HCT116 (cell line): Measurements from ENCODE around the gene TRPV4. TPM values are rescaled to one million over a fixed set of nuclear protein-coding genes. Genes with fewer than 3 reads are reported as not detected.
A peak's percentile ranks its signal among the peaks of the same experiment; 100 is the strongest.

Experiments used
- ATAC-seq: fragments of 200-7000 bp; cut with Tn5 transposase; 2 replicates; pipeline ENCODE4 v1.9.1; 2020; ENCODE audit warnings: mild to moderate bottlenecking, moderate library complexity
- BruUV-seq: library from RNA; stranded (reverse); fragments of 400-500 nt; replicated peaks from 2 replicates; lab custom pipeline; 2021; lab: Mats Ljungman, UMichigan
- CTCF ChIA-PET: fragments of 300-600 bp; sonication (Branson Sonifier 250); formaldehyde crosslinking; loops from one replicate; lab custom pipeline; 2021; ENCODE audit warnings: antibody characterized with exemption; lab: Charles Lee
- POLR2A ChIA-PET: fragments of 300-600, 350-600 bp; sonication (Branson Sonifier 250); formaldehyde crosslinking; loops from one replicate; lab custom pipeline; 2021; ENCODE audit warnings: antibody characterized with exemption; lab: Charles Lee
- RAD21 ChIA-PET, 2 experiments: fragments of 300-600 bp; sonication (Branson Sonifier 250); formaldehyde crosslinking; loops; one replicate each; lab custom pipeline; 2023; ENCODE audit warnings: low total read pairs in 2 of 2; ENCODE audit not compliant: uncharacterized antibody in 2 of 2, unreplicated experiment in 2 of 2, low non-redundant PET in 1 of 2; lab: Charles Lee
- DNase-seq: peaks from one replicate; pipeline ENCODE4 v3.0.0-alpha.2; 2010; ENCODE audit warnings: low read depth, low spot score
- H2AFZ ChIP-seq: fragments of 200-600 bp; shearing (Covaris generic), sonication (generic); 2 replicates; pipeline ENCODE4 v1.6.1; 2017; ENCODE audit warnings: low read depth, mixed run types, mixed read lengths, antibody characterized with exemption, low read length; ENCODE audit not compliant: poor library complexity, severe bottlenecking
- H3K27ac ChIP-seq: 2 replicates; pipeline ENCODE4 v1.5.1; 2012; ENCODE audit warnings: low read depth, low read length
- H3K27me3 ChIP-seq: fragments of 200-600 bp; sonication (generic); 2 replicates; pipeline ENCODE4 v1.6.1; 2016; ENCODE audit warnings: mixed run types, low read length, mixed read lengths; ENCODE audit not compliant: insufficient read depth
- H3K36me3 ChIP-seq, 2 experiments: fragments of 200-500 bp in 1 of 2; fragments of 200-600 bp in 1 of 2; sonication (Bioruptor generic) in 1 of 2; sonication (generic) in 1 of 2; 2 replicates each; pipeline versions ENCODE4 v1.5.1 to v1.6.1; 2014 to 2016; ENCODE audit warnings: low read length in 2 of 2, inconsistent platforms in 1 of 2, mixed read lengths in 1 of 2, mixed run types in 1 of 2; ENCODE audit not compliant: insufficient read depth in 2 of 2, control insufficient read depth in 1 of 2
- H3K4me1 ChIP-seq, 2 experiments: fragments of 200-600 bp in 1 of 2; sonication (generic) in 1 of 2; 2 replicates each; pipeline versions ENCODE4 v1.5.1 to v1.6.1; 2012 to 2017; ENCODE audit warnings: low read length in 2 of 2, inconsistent platforms in 1 of 2, mild to moderate bottlenecking in 1 of 2, mixed read lengths in 1 of 2, mixed run types in 1 of 2, moderate library complexity in 1 of 2; ENCODE audit not compliant: insufficient read depth in 2 of 2, control insufficient read depth in 1 of 2
- H3K4me2 ChIP-seq: fragments of 200-600 bp; sonication (generic); 2 replicates; pipeline ENCODE4 v1.6.1; 2017; ENCODE audit warnings: mixed run types, low read length, mixed read lengths
- H3K4me3 ChIP-seq, 2 experiments: fragments of 200-600 bp in 1 of 2; sonication (generic) in 1 of 2; replicated peaks in 1 of 2; 2 replicates each; pipeline ENCODE4 v1.5.1; 2011 to 2016; ENCODE audit warnings: low read length in 2 of 2, control low read depth in 1 of 2, low read depth in 1 of 2, mild to moderate bottlenecking in 1 of 2, mixed read lengths in 1 of 2, mixed run types in 1 of 2
- H3K79me2 ChIP-seq: fragments of 200-600 bp; sonication (generic); 2 replicates; pipeline ENCODE4 v1.6.1; 2017; ENCODE audit warnings: mild to moderate bottlenecking, mixed run types, low read length, moderate library complexity, mixed read lengths; ENCODE audit not compliant: insufficient read depth
- H3K9ac ChIP-seq: fragments of 200-600 bp; sonication (generic); 2 replicates; pipeline ENCODE4 v1.6.1; 2016; ENCODE audit warnings: low read length, mixed read lengths
- H3K9me2 ChIP-seq: fragments of 200-600 bp; sonication (generic), shearing (Covaris generic); 2 replicates; pipeline ENCODE4 v1.6.1; 2017; ENCODE audit warnings: mixed run types, mild to moderate bottlenecking, moderate library complexity; ENCODE audit not compliant: insufficient read depth
- H3K9me3 ChIP-seq, 2 experiments: fragments of 200-500 bp in 1 of 2; fragments of 200-600 bp in 1 of 2; sonication (Bioruptor generic) in 1 of 2; sonication (generic) in 1 of 2; 2 replicates each; pipeline ENCODE4 v1.6.1; 2014 to 2017; ENCODE audit warnings: low read length in 2 of 2, mixed read lengths in 2 of 2, inconsistent platforms in 1 of 2, low read depth in 1 of 2, mild to moderate bottlenecking in 1 of 2, mixed run types in 1 of 2, moderate library complexity in 1 of 2; ENCODE audit not compliant: control insufficient read depth in 1 of 2, insufficient read depth in 1 of 2
- H4K20me1 ChIP-seq: fragments of 200-600 bp; sonication (generic), shearing (Covaris generic); 2 replicates; pipeline ENCODE4 v1.6.1; 2017; ENCODE audit warnings: mixed run types, mild to moderate bottlenecking, moderate library complexity; ENCODE audit not compliant: insufficient read depth
- ATF3 ChIP-seq: IDR thresholded peaks from 2 replicates; pipeline ENCODE4 v1.6.1; 2012
- CEBPB ChIP-seq: IDR thresholded peaks from 2 replicates; pipeline ENCODE4 v1.6.1; 2012; ENCODE audit warnings: low read depth
- CTCF ChIP-seq, 3 experiments: fragments of 200-600 bp in 1 of 3; sonication (generic) in 1 of 3; IDR thresholded peaks in 2 of 3; conservative IDR thresholded peaks in 1 of 3; 2 replicates each; pipeline ENCODE4 v1.5.1; 2012 to 2017; ENCODE audit warnings: low read depth in 2 of 3, low read length in 2 of 3, antibody characterized with exemption in 1 of 3, borderline replicate concordance in 1 of 3, control low read depth in 1 of 3, mild to moderate bottlenecking in 1 of 3, mixed read lengths in 1 of 3, mixed run types in 1 of 3, moderate library complexity in 1 of 3; ENCODE audit not compliant: insufficient read depth in 1 of 3
- EGR1 ChIP-seq: IDR thresholded peaks from 2 replicates; pipeline ENCODE4 v1.6.1; 2012; ENCODE audit warnings: low read depth
- EZH2 ChIP-seq: fragments of 200-600 bp; sonication (generic); IDR thresholded peaks from 2 replicates; pipeline ENCODE4 v1.6.1; 2017; ENCODE audit warnings: antibody characterized with exemption, mixed run types
- EZH2phosphoT487 ChIP-seq: fragments of 200-600 bp; IDR thresholded peaks from 2 replicates; pipeline ENCODE4 v1.6.1; 2018; ENCODE audit warnings: antibody characterized with exemption, borderline replicate concordance
- FOSL1 ChIP-seq: IDR thresholded peaks from 2 replicates; pipeline ENCODE4 v1.6.1; 2012; ENCODE audit warnings: low read depth
- JUND ChIP-seq: IDR thresholded peaks from 2 replicates; pipeline ENCODE4 v1.6.1; 2012
- RAD21 ChIP-seq: IDR thresholded peaks from 2 replicates; pipeline ENCODE4 v1.6.1; 2012; ENCODE audit warnings: low read depth, mild to moderate bottlenecking
- REST ChIP-seq: IDR thresholded peaks from 2 replicates; pipeline ENCODE4 v1.6.1; 2012; ENCODE audit warnings: low read depth
- SP1 ChIP-seq: IDR thresholded peaks from 2 replicates; pipeline ENCODE4 v1.6.1; 2012; ENCODE audit warnings: low read depth
- SRF ChIP-seq: IDR thresholded peaks from 2 replicates; pipeline ENCODE4 v1.6.1; 2012; ENCODE audit warnings: low read depth
- TCF7L2 ChIP-seq: IDR thresholded peaks from 2 replicates; pipeline ENCODE4 v1.7.0; 2011; ENCODE audit warnings: borderline replicate concordance, inconsistent platforms; ENCODE audit not compliant: insufficient read depth, insufficient read length; ENCODE audit errors: extremely low read depth
- YY1 ChIP-seq: IDR thresholded peaks from 2 replicates; pipeline ENCODE4 v1.6.1; 2011; ENCODE audit warnings: low read length, low read depth, moderate library complexity, mild to moderate bottlenecking; ENCODE audit not compliant: insufficient replicate concordance; ENCODE audit errors: extremely low read depth
- ZFX ChIP-seq: fragments of 450-650 bp; IDR thresholded peaks from 2 replicates; pipeline ENCODE4 v1.6.1; 2017
- ZNF274 ChIP-seq: fragments of 200-500 bp; sonication (Bioruptor generic); IDR thresholded peaks from 2 replicates; pipeline ENCODE4 v1.6.1; 2014; ENCODE audit warnings: mild to moderate bottlenecking, low read depth, low read length, inconsistent platforms
- intact Hi-C: fragments of 100-400 bp; cut with micrococcal nuclease; formaldehyde crosslinking; loops from 2 replicates; pipeline ENCODE4 v1.10.0; 2022
- total RNA-seq: library from RNA; stranded (reverse); gene quantifications from one replicate; pipeline ENCODE4 v1.2.1, GENCODE V29; 2021; ENCODE audit not compliant: unreplicated experiment

The TRPV4 gene
- total RNA-seq, 1 experiment from 2014 or later, result 0.54 TPM

- H3K4me1 ChIP-seq, result peaks cover 0 to 10% of the 10 kb centered on the region in 2 experiments; a peak in 2 of 4 replicates
- peak overlapping the region; percentile 59 for H3K4me2 ChIP-seq
- H3K79me2 ChIP-seq, result no peaks in the 10 kb centered on the region
- intact Hi-C loops, result no loop called here
- no peaks in the 10 kb centered on the region for H4K20me1 ChIP-seq
- no peaks in the 10 kb centered on the region for H3K9me3 ChIP-seq
- H2AFZ ChIP-seq, result peak overlapping the region; percentile 65
- no peaks in the 10 kb centered on the region for H3K9me2 ChIP-seq
- ChIA-PET CTCF (no interaction called here), RAD21 (no interaction called here)
- H3K4me3 ChIP-seq, result peak overlapping the region; percentile 15 to 31
- DNase-seq, result no peak
- no TSS peak for BruUV-seq
- TF ChIP-seq SRF (peak; percentile 92), CEBPB (peak; percentile 71), FOSL1 (peak; percentile 60), TCF7L2 (no peak), JUND (no peak), EZH2 (no peak), YY1 (peak; percentile 20), EGR1 (no peak), RAD21 (no peak), SP1 (peak; percentile 48), CTCF (IDR thresholded peaks at IDR 0.05 in 2 of 3, conservative IDR thresholded peaks at IDR 0.05 in 1 of 3; ENCODE audit: borderline replicate concordance in 1 of 3, insufficient read depth in 1 of 3, low read depth in 2 of 3, low read length in 2 of 3) (no peak), ZFX (no peak), REST (no peak), EZH2phosphoT487 (no peak), ATF3 (no peak), ZNF274 (no peak)
- TF ChIP-seq, all 23 proteins: peak for 5
- POLR2A ChIA-PET, result no interaction called here
- peak; percentile 62 for ATAC-seq
- Histone ChIP-seq H3K36me3 (no peaks in the 10 kb centered on the region), H3K27ac (no peak overlapping the region), H3K9ac (no peak overlapping the region), H3K27me3 (no peaks in the 10 kb centered on the region)
Measured at GRCh38 chr12:109795023-109795422, 38.2 kb downstream of the TRPV4 start.
